HG03159 (cell line): Measurements from ENCODE around the gene DLEU7.

Experiments used
- ATAC-seq: cut with Tn5 transposase; IDR thresholded peaks from one replicate; pipeline ENCODE4 v1.9.1; 2021; ENCODE audit warnings: mild to moderate bottlenecking, moderate library complexity; ENCODE audit not compliant: unreplicated experiment

DLEU7 gene

DNA sequence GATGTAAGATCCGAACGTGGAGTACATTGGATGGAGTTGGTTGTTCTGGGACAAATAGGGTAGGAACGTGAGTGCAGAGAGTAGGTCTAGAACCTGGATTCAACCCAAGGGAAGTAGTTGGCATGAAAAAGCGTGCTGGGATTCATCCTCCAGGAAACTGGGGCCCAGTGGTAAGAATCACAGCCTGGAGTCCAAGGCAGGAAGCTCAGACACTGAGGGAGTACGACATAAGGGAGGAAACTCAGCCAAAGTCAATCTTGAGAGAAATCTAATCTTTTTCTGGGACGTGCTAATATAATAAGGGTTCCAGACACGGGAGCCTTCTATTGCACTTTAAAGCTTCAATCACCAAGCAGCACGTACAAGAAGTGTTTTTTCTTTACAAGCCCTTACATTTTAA is 46.4 kb downstream of the DLEU7 start:
- ATAC-seq: no peak

DNA sequence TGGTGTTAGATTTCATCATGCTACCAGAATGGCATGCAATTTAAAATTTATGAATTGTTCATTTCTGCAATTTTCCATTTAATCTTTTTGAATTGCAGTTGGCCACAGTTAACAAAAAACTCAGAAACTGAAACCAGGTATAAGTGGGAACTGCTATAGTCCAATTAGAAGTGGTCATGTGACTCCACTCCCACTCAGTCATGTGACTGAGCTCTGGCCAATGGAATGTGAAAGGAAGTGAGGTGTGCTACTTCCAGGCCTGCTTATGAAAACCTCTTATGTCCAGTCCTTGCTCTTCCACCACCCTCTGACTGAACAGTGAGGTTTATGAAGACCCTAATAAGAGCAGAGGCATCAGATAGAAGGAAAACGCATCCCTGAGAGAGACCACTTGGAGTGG is 47.0 kb downstream of the DLEU7 start:
- no peak for ATAC-seq

DNA sequence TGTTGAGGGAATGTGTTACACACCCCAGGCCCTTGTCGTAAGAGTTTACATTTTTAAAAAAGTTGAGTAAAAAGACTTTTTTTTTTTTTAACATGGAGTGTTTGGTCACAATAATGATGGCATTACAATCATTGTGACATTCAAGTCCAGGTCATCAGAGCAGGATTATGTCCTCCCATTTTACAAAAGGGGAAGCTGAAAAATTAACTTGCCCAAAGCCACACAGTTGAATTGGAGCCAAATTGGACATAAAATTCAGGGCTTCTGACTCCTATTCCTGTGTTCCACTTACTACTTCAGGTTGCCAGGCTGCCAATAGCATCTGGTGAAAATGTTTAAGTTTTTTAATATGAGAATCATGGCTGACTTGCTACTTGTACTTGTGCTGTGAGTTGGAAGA is 49.3 kb downstream of the DLEU7 start:
- ATAC-seq: no peak

DNA sequence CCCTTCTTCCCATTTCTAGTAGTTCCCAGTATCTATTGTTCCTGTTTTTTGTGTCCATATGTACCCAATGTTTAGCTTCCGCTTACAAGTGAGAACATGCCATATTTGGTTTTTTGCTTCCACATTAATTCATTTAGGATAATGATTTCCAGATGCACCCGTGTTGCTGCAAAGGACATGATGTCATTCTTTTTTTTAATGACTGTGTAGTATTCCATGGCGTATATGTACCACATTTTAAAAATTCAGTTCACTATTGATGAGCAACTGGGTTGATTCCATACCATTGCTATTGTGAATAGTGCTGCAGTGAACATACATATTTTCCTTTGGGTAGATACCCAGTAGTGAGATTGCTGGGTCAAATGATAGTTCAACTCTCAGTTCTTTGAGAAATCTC is 50.5 kb downstream of the DLEU7 start:
- no peak for ATAC-seq

DNA sequence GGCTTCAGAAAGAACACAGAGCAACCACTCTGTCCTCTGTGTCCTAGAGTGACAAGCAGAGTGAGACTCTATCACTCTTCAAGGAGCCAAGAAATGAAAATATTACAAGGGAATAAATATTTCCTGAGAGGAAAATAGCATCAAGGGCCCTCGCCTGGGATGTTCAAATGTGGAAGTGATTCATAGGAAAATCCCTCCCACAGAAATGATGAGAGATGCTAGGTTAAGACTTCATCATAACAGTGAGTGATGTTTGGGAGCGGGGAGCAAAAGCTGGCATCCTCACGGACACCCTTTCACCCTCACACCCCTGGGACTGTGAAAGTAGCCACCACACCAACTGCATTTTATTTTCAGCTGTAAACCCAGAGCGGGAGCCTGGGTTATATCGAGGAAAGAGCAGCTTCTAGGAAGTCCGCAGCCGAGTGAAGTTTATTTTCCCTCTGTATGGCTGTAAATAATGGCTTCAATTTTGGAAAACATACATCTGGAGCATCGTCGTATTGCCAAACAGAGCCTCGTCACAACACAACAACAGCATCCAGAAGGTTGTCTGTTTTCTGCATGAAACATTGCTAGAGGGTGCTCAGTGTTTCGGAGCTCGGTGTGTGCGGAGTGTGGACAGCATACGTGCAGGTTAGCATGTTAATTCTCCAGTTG is 54.8 kb downstream of the DLEU7 start:
- no peak for ATAC-seq

DNA sequence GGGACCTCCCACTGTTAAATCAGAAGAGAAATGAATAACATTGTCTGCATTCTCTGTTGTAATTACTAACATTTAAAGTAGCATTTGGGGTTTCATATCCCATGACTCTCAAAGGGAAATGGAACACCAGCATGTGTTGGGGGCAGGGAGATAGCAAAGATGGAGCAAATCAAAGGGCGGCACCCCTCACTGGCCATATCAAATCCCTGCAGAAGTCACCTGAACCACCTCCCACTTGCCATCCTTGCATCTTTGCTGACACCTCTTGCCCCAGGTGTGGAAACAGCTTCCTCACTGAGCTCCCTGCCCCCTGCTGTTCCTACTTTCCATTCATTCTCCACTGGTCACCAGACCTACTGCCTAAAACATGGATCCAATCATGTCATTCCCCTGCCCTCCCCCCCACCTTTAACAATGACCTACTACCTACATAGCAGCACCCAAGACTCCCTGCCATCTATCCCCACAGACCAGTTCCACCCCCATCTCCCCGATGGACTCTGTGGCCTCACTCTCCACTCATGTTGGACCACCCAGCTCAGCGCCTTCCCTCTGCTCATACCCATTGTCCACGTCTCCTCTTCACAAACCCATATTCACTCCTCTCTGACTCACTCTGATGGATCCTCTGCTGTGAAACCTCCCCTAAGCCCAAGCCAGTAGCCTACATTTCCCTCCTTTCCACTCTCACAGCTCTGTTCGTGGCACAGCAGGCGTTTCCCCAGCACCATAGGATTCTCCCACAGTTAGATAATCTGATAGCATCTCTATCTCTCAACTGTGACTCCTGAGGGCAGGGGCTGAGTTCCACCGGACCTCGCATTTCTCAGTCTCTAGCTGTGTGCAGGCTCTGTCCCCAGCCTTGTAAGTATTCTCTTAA is 55.9 kb downstream of the DLEU7 start:
- no peak for ATAC-seq

DNA sequence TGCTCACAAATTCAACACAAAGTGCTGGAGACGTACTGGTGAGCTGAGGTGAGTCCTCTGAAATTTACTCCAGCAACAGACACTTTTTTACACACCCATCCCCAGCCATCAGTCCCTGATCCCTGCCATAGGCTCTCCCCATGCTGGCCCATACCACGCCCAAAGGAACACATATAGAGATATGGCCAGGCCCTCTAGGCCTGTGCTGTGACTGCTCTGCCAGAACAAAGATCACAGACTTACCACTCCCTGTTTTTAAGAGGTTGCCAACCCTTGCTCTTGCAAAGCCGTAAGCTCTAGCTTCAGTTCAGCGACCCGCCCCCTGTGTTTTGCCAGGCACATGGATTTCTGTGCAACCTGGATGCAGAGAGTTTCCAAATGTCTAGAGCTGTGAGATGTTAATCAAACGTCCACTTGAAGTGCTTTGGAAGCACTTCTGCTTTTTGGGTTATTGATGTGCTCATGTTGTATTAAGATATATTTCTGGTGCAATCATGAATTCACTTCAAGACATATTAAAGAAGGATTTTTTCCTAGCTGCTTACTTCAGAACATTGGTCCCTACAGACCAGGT is 59.7 kb downstream of the DLEU7 start:
- ATAC-seq: no peak

DNA sequence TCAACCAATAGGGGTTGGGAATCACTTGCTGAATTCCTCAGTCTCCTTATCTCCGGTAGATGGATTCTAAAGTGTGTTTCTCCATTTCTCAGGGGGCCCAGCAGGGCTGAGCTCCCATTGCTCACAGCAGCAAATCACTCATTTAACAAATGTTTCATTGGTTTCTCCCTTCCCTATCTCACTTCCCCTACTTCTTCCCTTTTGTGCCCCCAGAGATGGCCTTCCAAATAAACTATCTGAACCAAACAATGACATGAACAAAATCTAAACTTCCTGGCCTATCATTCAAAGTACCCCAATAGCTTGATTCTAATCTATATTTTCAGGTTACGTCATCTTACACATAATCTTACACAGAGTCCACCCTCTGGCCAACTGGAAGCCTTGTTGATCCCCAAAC is 60.4 kb downstream of the DLEU7 start:
- no peak for ATAC-seq

DNA sequence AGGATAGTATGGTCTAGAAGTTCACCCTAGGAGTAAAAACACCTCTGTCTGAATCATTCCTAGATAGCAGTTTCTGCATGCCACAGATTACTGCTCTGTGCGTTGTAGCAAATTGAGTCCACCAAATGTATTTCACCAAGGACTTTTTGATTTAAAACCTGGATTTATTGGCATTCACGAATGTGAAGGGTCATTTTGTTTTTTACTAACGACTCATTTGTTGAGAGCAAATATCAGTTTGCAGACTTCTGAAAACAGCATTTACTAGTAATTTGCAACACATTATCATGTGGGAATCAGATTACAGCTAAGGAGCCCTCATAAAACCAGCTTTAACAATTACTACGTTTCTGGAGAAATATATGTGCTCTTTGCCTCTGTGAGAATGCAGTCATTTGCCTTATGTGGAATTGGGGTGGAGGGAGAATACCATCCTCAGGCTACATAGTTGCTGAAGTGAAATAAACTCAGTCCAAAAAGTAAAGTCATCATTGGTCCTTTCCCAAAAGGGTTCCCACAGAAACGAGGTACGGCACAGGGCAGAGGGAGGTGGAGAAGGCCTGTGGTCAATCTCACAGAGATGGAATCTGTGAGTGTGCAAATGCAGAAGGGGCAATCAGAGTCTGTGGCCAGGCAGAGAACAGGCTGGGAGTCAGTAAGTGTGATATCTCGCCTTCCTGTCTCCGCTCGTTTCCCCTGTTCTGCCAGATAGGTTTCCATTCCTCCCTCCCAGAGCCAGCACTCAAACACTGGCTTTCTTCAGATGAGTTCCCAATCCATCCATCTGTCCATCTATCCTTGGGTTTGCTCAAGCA is 63.1 kb downstream of the DLEU7 start:
- no peak for ATAC-seq

DNA sequence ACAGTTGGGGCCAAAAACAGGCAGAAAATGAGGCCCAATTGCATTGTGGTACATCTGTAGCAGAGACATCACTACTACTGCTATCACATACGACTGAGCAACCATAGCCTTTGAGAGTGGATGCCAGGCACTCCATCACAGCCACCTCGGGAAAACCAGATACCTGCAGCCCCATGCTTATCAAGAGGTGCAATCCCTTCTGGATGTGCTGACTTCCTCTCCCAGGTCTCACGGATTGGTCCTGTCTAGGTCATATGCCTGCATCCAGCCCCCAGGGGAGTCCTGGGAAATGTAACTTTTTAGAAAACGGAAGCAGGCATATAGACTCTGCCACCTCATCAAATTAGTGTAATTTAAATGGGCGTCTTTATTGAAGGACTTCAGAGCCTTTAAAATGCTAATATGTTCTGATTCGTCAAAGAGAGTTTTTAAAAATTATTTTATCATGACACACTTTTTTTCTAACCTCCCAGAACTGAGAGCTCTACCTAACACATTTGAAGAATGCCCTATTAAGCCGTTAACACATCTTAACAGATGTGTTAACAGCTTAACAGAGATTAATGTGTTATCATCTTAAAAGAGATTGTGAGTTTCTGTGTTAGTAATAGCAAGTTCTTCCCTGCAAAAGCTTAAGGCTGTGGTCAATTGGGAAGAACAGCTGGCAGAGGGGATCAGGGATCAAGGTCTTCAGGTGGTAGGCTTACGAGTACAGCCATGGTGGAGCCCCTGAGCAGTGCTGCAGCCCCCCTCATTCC is 63.9 kb downstream of the DLEU7 start:
- no peak for ATAC-seq
